SH-SY5Y (cell line): ENCODE measurements around the gene RAPGEF2.

Experiments used
- GATA2 ChIP-seq: IDR thresholded peaks from 2 replicates; pipeline ENCODE4 v1.6.1; 2011; ENCODE audit warnings: mild to moderate bottlenecking, low read depth, low read length
- GATA3 ChIP-seq: IDR thresholded peaks from 2 replicates; pipeline ENCODE4 v1.6.1; 2011; ENCODE audit warnings: low read depth, mild to moderate bottlenecking, low read length, moderate library complexity

- TF ChIP-seq GATA3 (no peak), GATA2 (no peak)
These were observed 240.2 kb downstream of the RAPGEF2 start for GRCh38 chr4:159343116-159343515.
